K562 (cell line): Measurements from ENCODE around the gene TMEM144. TPM values are rescaled to one million over a fixed set of nuclear protein-coding genes. Genes with fewer than 3 reads are reported as not detected.

Experiments
- CBX5 ChIP-seq: IDR thresholded peaks from 2 replicates; pipeline ENCODE4 v1.6.1; 2014; ENCODE audit warnings: low read depth, borderline replicate concordance
- CGGBP1 ChIP-seq: fragments of 250-450 bp; sonication (Bioruptor Pico); IDR thresholded peaks from 2 replicates; pipeline ENCODE4 v1.9.0; 2021; ENCODE audit warnings: mild to moderate bottlenecking
- DPF2 ChIP-seq: fragments of 450-650 bp; IDR thresholded peaks from 2 replicates; pipeline ENCODE4 v1.6.1; 2016
- JUNB ChIP-seq: fragments of 450-650 bp; formaldehyde crosslinking; conservative IDR thresholded peaks from 2 replicates; pipeline ENCODE4 v1.4.0; 2020; ENCODE audit warnings: mild to moderate bottlenecking
- KDM5B ChIP-seq: fragments of 200-600 bp; sonication (generic); IDR thresholded peaks from 2 replicates; pipeline ENCODE4 v1.6.1; 2012; ENCODE audit warnings: low read depth, mild to moderate bottlenecking, moderate library complexity, low read length, control low read depth, inconsistent platforms; ENCODE audit not compliant: insufficient replicate concordance
- MITF ChIP-seq: IDR thresholded peaks from 2 replicates; pipeline ENCODE4 v1.6.1; 2014; ENCODE audit warnings: antibody characterized with exemption
- NELFE ChIP-seq: IDR thresholded peaks from 2 replicates; pipeline ENCODE4 v1.6.1; 2011; ENCODE audit warnings: mild to moderate bottlenecking; ENCODE audit not compliant: insufficient read depth, insufficient read length
- PURB ChIP-seq: sonication (generic); formaldehyde crosslinking; IDR thresholded peaks from 2 replicates; pipeline ENCODE4 v1.9.0; 2021; ENCODE audit warnings: low read depth, mild to moderate bottlenecking, missing genetic modification reagents
- TFAP4 ChIP-seq: sonication (generic); formaldehyde crosslinking; IDR thresholded peaks from 2 replicates; pipeline ENCODE4 v1.8.0; 2022; ENCODE audit warnings: missing genetic modification reagents, mild to moderate bottlenecking, moderate library complexity, borderline replicate concordance
- ZBTB26 ChIP-seq: fragments of 450-650 bp; formaldehyde crosslinking; IDR thresholded peaks from 2 replicates; pipeline ENCODE4 v1.4.0; 2022; ENCODE audit warnings: missing genetic modification characterization
- ZBTB40 ChIP-seq, 2 experiments: fragments of 450-650 bp in 1 of 2; sonication (generic) in 1 of 2; formaldehyde crosslinking in 1 of 2; IDR thresholded peaks; 2 replicates each; pipeline versions ENCODE4 v1.7.1 to v1.9.0; 2016 to 2022; ENCODE audit warnings: inconsistent platforms in 1 of 2, mild to moderate bottlenecking in 1 of 2, missing genetic modification reagents in 1 of 2
- ZFP30 ChIP-seq: fragments of 250-450 bp; sonication (Bioruptor Pico); IDR thresholded peaks from 2 replicates; pipeline ENCODE4 v1.8.0; 2022; ENCODE audit warnings: moderate library complexity, mild to moderate bottlenecking, inconsistent platforms, borderline replicate concordance
- polyA plus RNA-seq, 8 experiments: library from polyadenylated mRNA; depleted of rRNA in 4 of 8; stranded (reverse) in 5 of 8; unstranded in 3 of 8; fragments of >200 nt; fragmentation: Nextera tagmentation in 2 of 8; fragmentation: Illumina TruSeq in 1 of 8; extraction: Ambion mirVana in 2 of 8; extraction: Trizol in 1 of 8; gene quantifications; 2 replicates each; pipeline versions ENCODE4 v1.2.1 to v1.2.3, GENCODE V29; 2011 to 2014; ENCODE audit warnings: inconsistent platforms in 1 of 8, missing spikeins in 1 of 8
- total RNA-seq, 7 experiments: library from RNA; depleted of rRNA in 6 of 7; stranded (reverse); fragments of >200 nt in 6 of 7; fragmentation: Illumina TruSeq in 2 of 7; extraction: Trizol in 2 of 7; gene quantifications; 2 replicates each; pipeline versions ENCODE4 v1.2.1 to v1.2.3, GENCODE V29; 2011 to 2021; ENCODE audit warnings: low replicate concordance in 1 of 7

Gene TMEM144
- total and polyA plus RNA-seq, 9 of the 15 experiments (the other 6 are each of a cell fraction or from before 2014, with no cell fraction given), result 4.0 to 12.0 (median 6.1) TPM

- peak; percentile 45 for TF ChIP-seq ZBTB40 (IDR thresholded peaks at IDR 0.05)
- TF ChIP-seq ZBTB40 (CRISPR knock-in tag; IDR thresholded peaks at IDR 0.05), result no peak
- no peak for TF ChIP-seq JUNB
- peak; percentile 75 for TF ChIP-seq DPF2
- no peak for TF ChIP-seq NELFE
- peak; percentile 16; the same call in 1 of the 2 replicates for TF ChIP-seq MITF
- peak; percentile 40; the same call in 1 of the 2 replicates for TF ChIP-seq TFAP4 (CRISPR knock-in tag)
- no peak for TF ChIP-seq CGGBP1 (CRISPR knock-in tag)
- TF ChIP-seq PURB, result no peak
- no peak for TF ChIP-seq ZFP30 (CRISPR knock-in tag)
- TF ChIP-seq KDM5B, result peak; percentile 55
- 0 out of 2 replicates have a peak, but pooled peaks have one; percentile 46 for TF ChIP-seq CBX5
- no peak for TF ChIP-seq ZBTB26 (CRISPR knock-in tag)
Measured at GRCh38 chr4:158209825-158210807, at the start of gene TMEM144 (continued).
